SK-N-SH (cell line): ENCODE measurements around the gene FAM107A. TPM values are rescaled to one million over a fixed set of nuclear protein-coding genes. Genes with fewer than 3 reads are reported as not detected.

Experiments
- CTCF ChIA-PET: fragments of 300-600, 350-600 bp; formaldehyde crosslinking; extraction: SDS; loops from one replicate; lab custom pipeline; 2021; lab: Yijun Ruan, JAX
- POLR2A ChIA-PET: fragments of 350-600 bp; sonication (Branson Sonifier 250); formaldehyde crosslinking; extraction: SDS; loops from one replicate; lab custom pipeline; 2020; ENCODE audit warnings: antibody characterized with exemption, inconsistent platforms; lab: Yijun Ruan, JAX
- DNase-seq: peaks from one replicate; pipeline ENCODE4 v3.0.0; 2012
- H2AFZ ChIP-seq: fragments of 200-600 bp; sonication (generic); 2 replicates; pipeline ENCODE4 v1.8.1; 2016; ENCODE audit warnings: antibody characterized with exemption, mild to moderate bottlenecking, low read depth
- H3F3A ChIP-seq: fragments of 200-600 bp; sonication (generic); replicated peaks from 2 replicates; pipeline ENCODE3; 2016; ENCODE audit warnings: antibody characterized with exemption, mild to moderate bottlenecking; ENCODE audit not compliant: insufficient read depth
- H3K27ac ChIP-seq, 2 experiments: fragments of 200-500 bp in 1 of 2; fragments of 200-600 bp in 1 of 2; sonication (Bioruptor generic) in 1 of 2; sonication (generic), shearing (Covaris generic) in 1 of 2; 2 replicates each; pipeline versions ENCODE4 v1.5.1 to v1.6.1; 2014 to 2016; ENCODE audit warnings: low read depth in 2 of 2, inconsistent platforms in 1 of 2, low read length in 1 of 2, mild to moderate bottlenecking in 1 of 2, mixed read lengths in 1 of 2
- H3K27me3 ChIP-seq: fragments of 200-600 bp; sonication (generic), shearing (Covaris generic); 2 replicates; pipeline ENCODE4 v1.6.1; 2016; ENCODE audit warnings: mixed run types; ENCODE audit not compliant: insufficient read depth
- H3K36me3 ChIP-seq, 2 experiments: fragments of 200-500 bp in 1 of 2; fragments of 200-600 bp in 1 of 2; sonication (Bioruptor generic) in 1 of 2; sonication (generic) in 1 of 2; replicated peaks in 1 of 2; 2 replicates each; pipeline versions ENCODE3 to v1.5.1; 2014 to 2016; ENCODE audit warnings: low read length in 1 of 2, mild to moderate bottlenecking in 1 of 2; ENCODE audit not compliant: insufficient read depth in 2 of 2, control insufficient read depth in 1 of 2
- H3K4me1 ChIP-seq, 2 experiments: fragments of 200-500 bp in 1 of 2; fragments of 200-600 bp in 1 of 2; sonication (Bioruptor generic) in 1 of 2; sonication (generic), shearing (Covaris generic) in 1 of 2; 2 replicates each; pipeline versions ENCODE4 v1.5.1 to v1.6.1; 2014 to 2016; ENCODE audit warnings: low read depth in 1 of 2, low read length in 1 of 2, mixed run types in 1 of 2; ENCODE audit not compliant: insufficient read depth in 2 of 2, control insufficient read depth in 1 of 2
- H3K4me2 ChIP-seq: fragments of 200-600 bp; sonication (generic), shearing (Covaris generic); 2 replicates; pipeline ENCODE4 v1.6.1; 2017; ENCODE audit warnings: mixed run types
- H3K4me3 ChIP-seq, 2 experiments: fragments of 200-500 bp in 1 of 2; fragments of 200-600 bp in 1 of 2; sonication (Bioruptor generic) in 1 of 2; sonication (generic), shearing (Covaris generic) in 1 of 2; 2 replicates each; pipeline versions ENCODE4 v1.5.1 to v1.8.1; 2014 to 2016; ENCODE audit warnings: low read depth in 2 of 2, inconsistent platforms in 1 of 2, low read length in 1 of 2, mild to moderate bottlenecking in 1 of 2, mixed read lengths in 1 of 2, moderate library complexity in 1 of 2
- H3K79me2 ChIP-seq: fragments of 200-600 bp; sonication (generic); 2 replicates; pipeline ENCODE4 v1.8.1; 2017; ENCODE audit warnings: mild to moderate bottlenecking; ENCODE audit not compliant: insufficient read depth
- H3K9ac ChIP-seq: fragments of 200-600 bp; sonication (generic); 2 replicates; pipeline ENCODE4 v1.6.1; 2017; ENCODE audit warnings: mixed run types
- H3K9me2 ChIP-seq: fragments of 200-600 bp; sonication (generic); 2 replicates; pipeline ENCODE4 v1.6.1; 2017; ENCODE audit warnings: mixed run types
- H3K9me3 ChIP-seq: fragments of 200-600 bp; sonication (generic); 2 replicates; pipeline ENCODE4 v1.6.1; 2017; ENCODE audit warnings: mixed run types, mild to moderate bottlenecking, moderate library complexity
- H4K20me1 ChIP-seq: fragments of 200-600 bp; sonication (generic); 2 replicates; pipeline ENCODE4 v1.6.1; 2017; ENCODE audit warnings: mild to moderate bottlenecking, mixed run types; ENCODE audit not compliant: insufficient read depth
- EZH2phosphoT487 ChIP-seq: fragments of 200-600 bp; sonication (generic); IDR thresholded peaks from 2 replicates; pipeline ENCODE4 v1.6.1; 2017; ENCODE audit warnings: low read depth, mixed run types, mild to moderate bottlenecking, antibody characterized with exemption, moderate library complexity, borderline replicate concordance
- GABPA ChIP-seq: IDR thresholded peaks from 2 replicates; pipeline ENCODE4 v1.4.0; 2012; ENCODE audit warnings: low read depth, mild to moderate bottlenecking
- GATA2 ChIP-seq: sonication (generic); formaldehyde crosslinking; IDR thresholded peaks from 2 replicates; pipeline ENCODE4 v1.5.0; 2020; ENCODE audit warnings: mild to moderate bottlenecking, missing genetic modification reagents
- MXI1 ChIP-seq: IDR thresholded peaks from 2 replicates; pipeline ENCODE4 v1.6.1; 2012; ENCODE audit warnings: mild to moderate bottlenecking, low read depth, low read length, improper control_type of control experiment
- NFIC ChIP-seq: IDR thresholded peaks from 2 replicates; pipeline ENCODE4 v1.4.0; 2012; ENCODE audit warnings: borderline replicate concordance
- RCOR1 ChIP-seq: fragments of 150-350 bp; IDR thresholded peaks from 2 replicates; pipeline ENCODE4 v1.6.1; 2017; ENCODE audit warnings: antibody characterized with exemption, low read length
- TAF1 ChIP-seq: IDR thresholded peaks from 2 replicates; pipeline ENCODE4 v1.6.1; 2012; ENCODE audit warnings: low read depth, mild to moderate bottlenecking, low read length, moderate library complexity, borderline replicate concordance
- WGBS: methylation state at CpG from one replicate; pipeline ENCODE4 v1.1.6; 2017; ENCODE audit warnings: low lambda C conversion rate; 5-methylcytosine and 5-hydroxymethylcytosine counted together
- polyA plus RNA-seq, 3 experiments: library from polyadenylated mRNA; depleted of rRNA; stranded (reverse); fragments of >200 nt; gene quantifications; 2 replicates each; pipeline ENCODE4 v1.2.3, GENCODE V29; 2012
- TF ChIP-seq, protein P1 (sequence below): fragments of 150-350 bp; IDR thresholded peaks from 2 replicates; pipeline ENCODE4 v1.6.1; 2017; ENCODE audit warnings: antibody characterized with exemption, low read length, low read depth, borderline replicate concordance
- TF ChIP-seq, protein P2 (sequence below): fragments of 200-600 bp; sonication (generic); IDR thresholded peaks from 2 replicates; pipeline ENCODE4 v1.6.1; 2017; ENCODE audit warnings: antibody characterized with exemption, mild to moderate bottlenecking, moderate library complexity
- TF ChIP-seq, protein P3 (sequence below): IDR thresholded peaks from 2 replicates; pipeline ENCODE4; 2012

The FAM107A gene
- polyA plus RNA-seq, 1 of the 3 experiments (the other 2 are of a cell fraction), result 0.02 TPM

DNA sequence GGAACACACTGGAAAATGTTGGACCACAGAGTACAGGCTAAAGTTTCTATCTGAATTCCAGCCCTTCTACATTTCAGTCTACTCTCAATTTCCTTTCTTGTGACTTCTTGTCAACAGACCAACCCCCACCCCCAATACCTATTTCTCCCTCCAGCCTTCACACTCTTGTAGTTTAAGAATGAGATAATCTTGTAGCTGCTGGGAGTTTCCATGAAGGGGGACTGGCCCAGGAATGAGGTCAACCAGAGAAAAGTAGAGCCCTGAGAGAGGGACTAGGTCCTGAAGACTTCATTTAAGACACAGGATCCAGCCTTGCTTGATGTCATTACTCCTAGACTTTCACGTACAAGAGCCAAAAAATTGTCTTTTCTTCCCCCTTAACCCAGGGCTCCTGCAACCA, 29.5 kb upstream of the FAM107A start:
- Histone ChIP-seq H3K9me2 (no peaks in the 10 kb centered on the region), H4K20me1 (no peaks in the 10 kb centered on the region), H3K36me3 (no peaks in the 10 kb centered on the region), H3K79me2 (no peaks in the 10 kb centered on the region), H2AFZ (no peak overlapping the region), H3F3A (no peaks in the 10 kb centered on the region), H3K27ac (no peak overlapping the region), H3K4me2 (no peak overlapping the region), H3K9me3 (no peaks in the 10 kb centered on the region), H3K9ac (no peak overlapping the region), H3K4me3 (no peak overlapping the region), H3K27me3 (peaks cover 10% of the 10 kb centered on the region; the same call in 1 of the 2 replicates), H3K4me1 (no peaks in the 10 kb centered on the region)
- WGBS, result 74% methylated on average over 1 of the region's 1 CpG
- TF ChIP-seq MXI1, result no peak
- TF ChIP-seq RCOR1, result no peak
- TF ChIP-seq EZH2phosphoT487, result no peak
- TF ChIP-seq, protein P1, sequence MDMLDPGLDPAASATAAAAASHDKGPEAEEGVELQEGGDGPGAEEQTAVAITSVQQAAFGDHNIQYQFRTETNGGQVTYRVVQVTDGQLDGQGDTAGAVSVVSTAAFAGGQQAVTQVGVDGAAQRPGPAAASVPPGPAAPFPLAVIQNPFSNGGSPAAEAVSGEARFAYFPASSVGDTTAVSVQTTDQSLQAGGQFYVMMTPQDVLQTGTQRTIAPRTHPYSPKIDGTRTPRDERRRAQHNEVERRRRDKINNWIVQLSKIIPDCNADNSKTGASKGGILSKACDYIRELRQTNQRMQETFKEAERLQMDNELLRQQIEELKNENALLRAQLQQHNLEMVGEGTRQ, result no peak
- TF ChIP-seq, protein P2, sequence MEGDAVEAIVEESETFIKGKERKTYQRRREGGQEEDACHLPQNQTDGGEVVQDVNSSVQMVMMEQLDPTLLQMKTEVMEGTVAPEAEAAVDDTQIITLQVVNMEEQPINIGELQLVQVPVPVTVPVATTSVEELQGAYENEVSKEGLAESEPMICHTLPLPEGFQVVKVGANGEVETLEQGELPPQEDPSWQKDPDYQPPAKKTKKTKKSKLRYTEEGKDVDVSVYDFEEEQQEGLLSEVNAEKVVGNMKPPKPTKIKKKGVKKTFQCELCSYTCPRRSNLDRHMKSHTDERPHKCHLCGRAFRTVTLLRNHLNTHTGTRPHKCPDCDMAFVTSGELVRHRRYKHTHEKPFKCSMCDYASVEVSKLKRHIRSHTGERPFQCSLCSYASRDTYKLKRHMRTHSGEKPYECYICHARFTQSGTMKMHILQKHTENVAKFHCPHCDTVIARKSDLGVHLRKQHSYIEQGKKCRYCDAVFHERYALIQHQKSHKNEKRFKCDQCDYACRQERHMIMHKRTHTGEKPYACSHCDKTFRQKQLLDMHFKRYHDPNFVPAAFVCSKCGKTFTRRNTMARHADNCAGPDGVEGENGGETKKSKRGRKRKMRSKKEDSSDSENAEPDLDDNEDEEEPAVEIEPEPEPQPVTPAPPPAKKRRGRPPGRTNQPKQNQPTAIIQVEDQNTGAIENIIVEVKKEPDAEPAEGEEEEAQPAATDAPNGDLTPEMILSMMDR, result no peak
- TF ChIP-seq, protein P3, sequence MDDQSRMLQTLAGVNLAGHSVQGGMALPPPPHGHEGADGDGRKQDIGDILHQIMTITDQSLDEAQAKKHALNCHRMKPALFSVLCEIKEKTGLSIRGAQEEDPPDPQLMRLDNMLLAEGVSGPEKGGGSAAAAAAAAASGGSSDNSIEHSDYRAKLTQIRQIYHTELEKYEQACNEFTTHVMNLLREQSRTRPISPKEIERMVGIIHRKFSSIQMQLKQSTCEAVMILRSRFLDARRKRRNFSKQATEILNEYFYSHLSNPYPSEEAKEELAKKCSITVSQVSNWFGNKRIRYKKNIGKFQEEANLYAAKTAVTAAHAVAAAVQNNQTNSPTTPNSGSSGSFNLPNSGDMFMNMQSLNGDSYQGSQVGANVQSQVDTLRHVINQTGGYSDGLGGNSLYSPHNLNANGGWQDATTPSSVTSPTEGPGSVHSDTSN, result no peak
- no peak for TF ChIP-seq GATA2 (CRISPR knock-in tag)
- no peak for TF ChIP-seq GABPA
- POLR2A ChIA-PET, result no interaction called here
- DNase-seq, result no peak
- CTCF ChIA-PET, result interaction anchor here (1.0 to 1.4 kb wide), 5 partner anchors 9 to 27 kb away, joined by 3 to 5 read pairs (median 3); no protein-coding TSS in a partner anchor

DNA sequence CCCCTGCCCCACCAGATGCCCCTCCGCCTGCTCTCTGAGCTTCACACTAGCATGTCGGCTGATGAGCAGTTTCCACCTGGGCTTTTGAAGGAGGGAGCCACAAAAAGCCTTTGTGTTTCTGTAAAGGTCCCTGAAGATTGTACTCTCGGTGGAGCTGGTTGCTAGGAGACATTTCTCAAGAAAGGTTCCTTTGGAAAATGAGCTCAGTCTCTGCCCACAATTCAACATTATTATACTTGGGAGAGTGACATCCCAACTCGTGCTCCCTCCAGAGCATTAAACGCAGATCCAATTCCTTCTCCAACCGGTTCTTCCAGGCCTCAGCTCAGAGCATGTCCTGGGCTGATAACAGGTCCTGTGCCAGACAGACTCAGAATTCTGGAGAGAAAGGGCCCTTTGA, 26.8 kb upstream of the FAM107A start:
- no peaks in the 10 kb centered on the region for H3K36me3 ChIP-seq
- 75% methylated on average over 6 of the region's 6 CpGs for WGBS
- no peak overlapping the region for H2AFZ ChIP-seq
- H3F3A ChIP-seq, result no peaks in the 10 kb centered on the region
- no peak overlapping the region for H3K27ac ChIP-seq
- H3K4me2 ChIP-seq, result no peak overlapping the region
- POLR2A ChIA-PET, result no interaction called here
- H3K4me1 ChIP-seq, result no peaks in the 10 kb centered on the region
- DNase-seq, result no peak
- CTCF ChIA-PET, result interaction anchor here (0.7 to 1.6 kb wide), 5 partner anchors 12 to 37 kb away, joined by 3 to 4 read pairs (median 3); no protein-coding TSS in a partner anchor
- no peaks in the 10 kb centered on the region for H3K79me2 ChIP-seq
- no peak overlapping the region for H3K9ac ChIP-seq
- peaks cover 10% of the 10 kb centered on the region; the same call in 1 of the 2 replicates for H3K27me3 ChIP-seq
- no peak overlapping the region for H3K4me3 ChIP-seq
- no peaks in the 10 kb centered on the region for H4K20me1 ChIP-seq
- TF ChIP-seq GATA2 (CRISPR knock-in tag) (no peak), TAF1 (no peak), NFIC (no peak)
- TF ChIP-seq, protein P2, result no peak
- no peaks in the 10 kb centered on the region for H3K9me2 ChIP-seq
- H3K9me3 ChIP-seq, result no peaks in the 10 kb centered on the region
